Renal cortex interstitium (tissue), 11 donors: ENCODE data around the gene SLCO3A1. TPM values are rescaled to one million over a fixed set of nuclear protein-coding genes. Genes with fewer than 3 reads are reported as not detected.

ENCODE experiments used
- DNase-seq, 11 donors: peaks; one replicate each; pipeline ENCODE4 v3.0.0-alpha.2; 2013; ENCODE audit warnings: low read depth in 9 of 11, low spot score in 4 of 11; ENCODE audit errors: extremely low read depth in 1 of 11
- polyA plus RNA-seq, 3 donors: library from polyadenylated mRNA; unstranded; fragments of 120-200 nt; gene quantifications; one replicate each; pipeline ENCODE4 v1.2.1, GENCODE V29; 2013; ENCODE audit not compliant: insufficient read length in 3 of 3

The SLCO3A1 gene
- polyA plus RNA-seq, 3 donors: 10.5 to 12.0 (median 11.1) TPM

- no peak for DNase-seq
These were observed 263.8 kb downstream of the SLCO3A1 start for GRCh38 chr15:92117261-92117731.

GRCh38 chr15:92118162-92118935, 264.8 kb downstream of the SLCO3A1 start:
- DNase-seq: no peak

- DNase-seq: no peak
These were observed 265.4 kb downstream of the SLCO3A1 start for GRCh38 chr15:92118936-92119325.

- DNase-seq: no peak
These were observed 266.7 kb downstream of the SLCO3A1 start for GRCh38 chr15:92120094-92120795.

- DNase-seq: no peak
These were observed 267.5 kb downstream of the SLCO3A1 start for GRCh38 chr15:92121047-92121446.

- DNase-seq: no peak
These were observed 268.8 kb downstream of the SLCO3A1 start for GRCh38 chr15:92122259-92122658.

GRCh38 chr15:92123962-92124656, 270.6 kb downstream of the SLCO3A1 start:
- no peak for DNase-seq

GRCh38 chr15:92124657-92125010, 271.1 kb downstream of the SLCO3A1 start:
- DNase-seq: no peak

GRCh38 chr15:92128788-92129187, 275.3 kb downstream of the SLCO3A1 start:
- DNase-seq: no peak

GRCh38 chr15:92130244-92130643, 276.7 kb downstream of the SLCO3A1 start:
- no peak for DNase-seq

- no peak for DNase-seq
These were observed 277.4 kb downstream of the SLCO3A1 start for GRCh38 chr15:92130906-92131305.

GRCh38 chr15:92132982-92133755, 279.7 kb downstream of the SLCO3A1 start:
- DNase-seq: no peak

GRCh38 chr15:92140796-92141195, 287.3 kb downstream of the SLCO3A1 start:
- DNase-seq: no peak

- DNase-seq: no peak
These were observed 288.1 kb downstream of the SLCO3A1 start for GRCh38 chr15:92141607-92142006.

- no peak for DNase-seq
These were observed 289.0 kb downstream of the SLCO3A1 start for GRCh38 chr15:92142242-92143232.

- no peak for DNase-seq
These were observed 290.3 kb downstream of the SLCO3A1 start for GRCh38 chr15:92143765-92144164.

- no peak for DNase-seq
These were observed 293.1 kb downstream of the SLCO3A1 start for GRCh38 chr15:92146511-92147150.

GRCh38 chr15:92149029-92149428, 295.5 kb downstream of the SLCO3A1 start:
- no peak for DNase-seq
